COR-L47 (cell line): Measurements from ENCODE around the gene BLMH.
"Not testable (repeated sequence)": the region's sequence is repeated elsewhere in the genome, so short reads cannot be mapped to it uniquely, and the experiment has no call there.

Experiments used
- DNase-seq: peaks from one replicate; lab custom pipeline; 2025; lab: John Stamatoyannopoulos, UW

Gene BLMH

GRCh38 chr17:30228011-30228410 lies 63.7 kb downstream of the BLMH start:
- no peak for DNase-seq

DNA sequence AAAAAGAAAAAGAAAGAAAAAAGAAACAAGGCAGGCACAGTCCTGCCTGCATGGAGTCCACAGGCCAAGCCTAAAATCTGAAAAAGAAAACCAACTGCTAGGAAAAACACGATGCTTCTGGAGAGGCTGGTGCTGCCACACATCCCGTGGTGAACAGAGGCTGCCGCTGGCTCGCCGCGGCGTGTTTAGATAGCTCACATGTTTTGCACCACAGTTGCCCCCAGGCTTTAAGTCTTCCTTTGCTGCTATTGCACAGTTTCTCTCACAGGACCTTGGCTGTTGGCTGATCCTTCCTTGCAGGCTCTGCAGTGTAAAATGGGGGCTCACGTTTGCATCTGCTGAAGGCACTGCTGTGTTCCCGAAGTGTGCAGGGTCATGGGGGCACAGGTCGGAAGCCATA lies 64.9 kb downstream of the BLMH start:
- no peak for DNase-seq

DNA sequence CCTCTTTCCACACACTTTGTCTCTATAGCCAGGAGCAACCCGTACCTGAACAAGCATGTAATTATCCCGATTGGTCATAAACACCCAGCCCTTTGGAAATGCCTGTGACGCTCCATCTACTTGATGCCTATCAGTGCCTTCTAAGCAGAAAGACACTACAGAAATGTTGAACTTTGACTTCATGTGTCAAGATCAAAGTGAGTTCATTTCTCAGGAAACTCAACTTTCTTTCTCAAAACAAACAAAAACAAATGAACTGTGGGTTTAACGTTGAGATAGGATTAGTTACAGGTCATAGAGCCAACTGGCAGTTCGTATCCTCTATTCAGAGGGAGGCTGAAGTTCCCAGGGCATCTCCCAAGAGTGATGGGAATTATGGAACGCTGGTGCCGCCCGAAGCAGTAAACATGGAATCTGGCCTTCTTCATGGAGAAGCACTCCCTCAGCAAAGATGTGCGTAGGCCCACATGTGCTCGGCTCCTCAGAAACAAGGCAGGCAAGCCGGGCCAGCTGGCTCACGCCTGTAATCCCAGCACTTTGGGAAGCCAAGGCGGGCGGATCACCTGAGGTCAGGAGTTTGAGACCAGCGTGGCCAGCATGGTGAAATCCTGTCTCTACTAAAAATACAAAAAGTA lies 65.7 kb downstream of the BLMH start:
- no peak for DNase-seq

DNA sequence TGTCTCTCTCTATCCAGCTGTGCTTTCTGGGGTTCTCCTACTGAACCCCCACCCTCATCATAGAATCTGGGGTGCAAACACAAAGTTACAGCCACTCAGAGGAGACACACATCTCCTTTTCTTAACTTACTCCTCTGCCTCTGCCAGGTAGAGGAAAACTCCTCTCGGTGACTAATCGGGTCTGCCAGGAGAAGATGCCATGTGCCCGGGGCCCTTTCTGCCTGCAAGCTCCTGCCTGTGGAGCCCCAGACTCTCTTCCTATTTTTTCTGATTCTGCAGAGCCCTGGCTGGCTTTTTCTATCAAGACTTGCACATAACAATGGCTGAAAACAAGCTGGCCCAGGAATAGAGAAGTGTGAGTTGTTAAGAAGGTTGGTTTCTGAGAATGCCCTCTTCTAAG lies 66.6 kb downstream of the BLMH start:
- DNase-seq, result no peak

- DNase-seq, result no peak
These were observed 67.3 kb downstream of the BLMH start for GRCh38 chr17:30224419-30224960.

- no peak for DNase-seq
These were observed 69.0 kb downstream of the BLMH start for GRCh38 chr17:30222721-30223175.

DNA sequence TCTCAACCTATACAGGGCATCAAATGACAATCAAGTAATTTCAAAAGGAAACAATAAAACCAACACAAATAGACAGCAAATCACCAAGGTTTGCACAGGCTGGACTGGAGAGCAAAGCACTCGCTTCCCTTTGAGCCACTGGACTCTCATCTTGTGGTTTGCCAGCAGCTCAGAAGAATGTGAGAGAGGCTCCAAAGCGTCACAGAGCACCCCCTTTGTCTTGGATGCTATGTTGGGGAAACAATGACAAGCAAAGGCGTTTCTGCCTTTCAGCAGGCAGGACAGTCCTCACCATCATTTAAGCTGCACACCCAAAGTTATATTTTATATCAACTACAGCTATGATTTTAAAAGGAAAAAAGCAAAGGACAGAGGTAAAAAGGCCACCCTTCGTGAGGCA lies 69.5 kb downstream of the BLMH start:
- DNase-seq, result no peak

DNA sequence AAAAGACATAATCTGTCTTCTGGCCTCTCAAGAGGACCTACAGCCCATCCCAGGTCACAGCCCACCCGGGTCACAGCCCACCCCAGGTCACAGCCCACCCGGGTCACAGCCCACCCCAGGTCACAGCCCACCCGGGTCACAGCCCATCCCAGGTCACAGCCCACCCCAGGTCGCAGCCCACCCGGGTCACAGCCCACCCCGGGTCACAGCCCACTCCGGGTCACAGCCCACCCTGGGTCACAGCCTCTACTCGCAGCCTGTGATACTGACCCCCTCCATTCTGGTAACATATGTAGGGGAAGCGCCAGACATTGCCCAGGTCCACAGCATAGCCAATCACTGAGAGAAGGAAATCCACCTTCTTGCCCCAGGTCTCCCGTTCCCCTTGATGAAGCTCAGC lies 70.4 kb downstream of the BLMH start:
- DNase-seq, result no peak

- DNase-seq, result no peak
These were observed 71.3 kb downstream of the BLMH start for GRCh38 chr17:30220414-30220813.

GRCh38 chr17:30219833-30220232 lies 71.9 kb downstream of the BLMH start:
- no peak for DNase-seq

DNA sequence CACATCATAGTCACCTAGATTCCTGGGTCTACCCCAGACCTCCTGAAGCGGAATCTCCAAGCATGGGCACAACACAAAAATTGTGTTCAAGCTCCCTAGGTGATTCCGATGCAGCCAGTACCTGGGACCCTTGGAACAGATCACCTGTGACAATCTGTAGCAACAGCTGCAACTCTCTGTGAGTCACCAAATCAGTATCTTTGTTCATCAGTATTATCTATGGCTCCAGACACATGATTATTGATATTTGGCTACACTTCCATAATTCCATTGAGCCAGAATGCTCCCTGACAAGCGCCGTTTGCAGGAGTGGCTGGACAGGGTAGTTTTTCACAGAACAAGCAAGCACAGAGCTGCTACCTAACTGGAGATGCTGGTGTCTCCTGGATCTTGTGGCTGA lies 72.4 kb downstream of the BLMH start:
- no peak for DNase-seq

DNA sequence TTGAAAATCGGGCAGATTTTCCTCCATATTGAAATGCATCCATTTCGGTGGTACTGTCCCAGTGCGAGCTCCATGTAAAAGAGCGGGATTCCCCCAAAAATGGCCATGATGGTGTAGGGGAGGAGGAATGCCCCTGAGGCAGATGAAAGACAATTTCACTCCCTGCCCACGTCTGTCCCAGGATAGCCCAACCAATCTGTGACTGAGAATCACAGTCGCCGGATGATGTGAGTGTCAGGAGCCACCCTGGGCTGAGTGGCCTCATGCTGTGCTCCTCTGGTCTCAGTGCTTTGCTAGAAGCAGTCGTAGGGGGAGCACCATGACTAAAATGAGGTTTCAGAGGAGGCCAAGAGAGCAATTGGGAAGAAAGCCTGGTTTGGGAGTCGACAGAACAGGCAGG lies 72.9 kb downstream of the BLMH start:
- no peak for DNase-seq

- no peak for DNase-seq
These were observed 73.9 kb downstream of the BLMH start for GRCh38 chr17:30217746-30218245.

GRCh38 chr17:30217054-30217453 lies 74.7 kb downstream of the BLMH start:
- DNase-seq, result no peak

GRCh38 chr17:30212750-30213149 lies 79.0 kb downstream of the BLMH start:
- no peak for DNase-seq

DNA sequence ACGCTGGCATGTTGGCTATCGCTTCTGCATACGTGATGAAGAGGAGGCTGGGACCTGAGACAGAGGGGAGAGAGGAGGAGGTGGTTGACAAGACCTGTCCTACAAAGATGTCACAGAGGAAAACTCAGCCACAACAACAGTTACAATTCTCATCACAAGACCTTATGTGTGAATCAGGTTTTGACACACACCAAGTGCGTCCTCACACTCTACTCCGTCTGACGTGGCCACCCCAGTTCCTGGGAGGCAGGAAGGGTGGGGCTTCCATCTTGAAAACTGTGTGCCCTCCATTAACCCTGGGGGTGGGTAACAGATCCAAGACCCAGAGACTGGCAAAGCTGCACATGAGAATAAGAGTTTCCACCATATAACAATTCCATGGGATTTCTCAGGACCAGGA lies 80.4 kb downstream of the BLMH start:
- DNase-seq, result no peak

DNA sequence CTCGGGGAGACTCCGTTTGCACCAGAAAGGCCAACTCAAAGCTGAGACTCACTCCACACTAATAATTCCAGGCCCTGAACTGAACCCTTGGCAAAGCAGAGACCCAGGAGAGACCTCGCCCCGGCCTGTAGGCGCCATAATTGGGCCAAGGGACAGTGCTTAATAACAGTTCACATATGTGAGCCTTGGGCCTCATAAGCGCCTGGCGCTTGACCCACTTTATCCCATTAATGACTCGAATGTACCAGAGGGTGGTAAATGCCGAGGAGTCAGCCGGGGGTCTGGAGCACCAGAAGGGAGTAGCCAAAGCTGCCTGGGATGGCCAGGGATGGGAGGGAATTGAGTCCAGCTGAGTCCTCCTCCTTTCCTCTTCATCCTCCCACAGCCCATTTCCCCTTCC lies 80.8 kb downstream of the BLMH start:
- DNase-seq, result no peak

DNA sequence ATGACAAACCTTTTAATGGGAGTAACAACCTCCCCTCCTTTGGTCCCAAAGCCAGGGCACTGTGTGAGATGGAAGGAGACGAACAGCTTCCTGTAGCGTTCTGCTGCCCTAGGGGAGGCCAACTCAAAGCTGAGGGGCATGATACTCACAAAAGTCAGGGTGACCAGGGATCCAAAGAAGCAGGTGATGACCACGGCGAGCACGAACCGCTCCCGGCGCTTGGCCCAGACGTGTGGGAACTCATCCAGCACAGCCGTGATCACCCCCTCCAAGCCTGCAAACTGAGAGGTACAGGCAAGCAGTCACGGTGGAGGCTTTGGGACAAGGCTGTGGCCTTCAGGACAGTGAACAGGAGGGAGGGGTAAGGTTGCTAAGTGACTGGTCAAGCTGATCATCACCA lies 81.4 kb downstream of the BLMH start:
- DNase-seq, result no peak

DNA sequence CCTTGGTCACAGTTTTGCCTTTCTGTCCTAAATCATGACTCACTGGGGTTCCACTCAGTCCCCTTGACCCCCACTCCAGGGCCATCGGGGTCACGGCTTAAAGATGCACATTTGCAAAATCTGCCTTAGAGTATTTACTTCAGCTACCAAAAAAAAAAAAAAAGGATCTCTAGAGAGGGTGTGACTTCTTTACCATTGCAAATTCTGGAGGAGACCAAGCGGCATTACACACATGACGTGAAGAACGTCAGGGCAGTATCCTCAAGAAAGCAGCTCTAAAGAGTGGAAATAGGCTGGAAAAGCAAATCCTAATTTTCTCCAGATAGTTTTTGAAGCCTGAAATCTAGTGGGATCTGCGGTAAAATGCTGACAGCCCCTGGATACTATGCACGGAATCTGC lies 81.8 kb downstream of the BLMH start:
- DNase-seq, result no peak

DNA sequence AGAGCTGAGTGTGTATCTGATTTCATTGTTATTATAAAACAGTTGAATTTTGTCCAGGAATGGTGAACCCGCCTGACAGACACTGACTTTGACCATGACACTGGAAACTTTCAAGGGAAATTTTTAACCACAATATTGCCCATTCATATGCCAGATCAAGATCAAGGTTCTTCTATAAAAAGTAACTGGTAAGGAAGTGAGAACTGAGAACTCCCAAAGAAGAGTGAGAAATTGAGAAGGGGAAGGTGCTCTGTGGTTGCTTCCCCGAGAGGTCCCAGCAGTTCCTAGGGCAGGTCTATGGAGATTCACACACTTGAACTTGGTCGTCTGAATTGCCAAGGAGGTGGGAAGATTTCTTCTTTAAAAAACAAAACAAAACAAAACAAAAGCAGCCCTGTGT lies 83.5 kb downstream of the BLMH start:
- no peak for DNase-seq

DNA sequence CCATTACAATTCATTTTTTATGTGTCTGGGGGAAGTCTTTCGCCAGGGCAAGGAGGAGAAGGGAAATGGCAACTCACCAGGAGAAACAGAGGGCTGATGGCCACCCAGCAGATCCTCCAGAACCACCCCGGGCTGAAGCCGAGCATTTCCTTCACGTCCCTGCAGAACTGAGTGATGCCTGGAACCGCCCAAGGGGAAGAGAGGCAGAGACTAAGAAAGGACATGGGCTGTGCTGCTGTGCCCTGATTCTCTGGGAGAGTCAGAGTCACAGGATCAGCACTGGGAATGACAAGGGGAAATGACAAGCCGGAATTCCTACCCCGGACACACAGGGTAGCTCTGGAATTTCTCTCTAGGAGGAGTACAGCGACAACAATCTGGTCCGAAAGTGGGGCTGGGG lies 84.1 kb downstream of the BLMH start:
- no peak for DNase-seq

- no peak for DNase-seq
These were observed 88.2 kb downstream of the BLMH start for GRCh38 chr17:30203471-30203981.

- DNase-seq, result not testable (repeated sequence)
These were observed 91.1 kb downstream of the BLMH start for GRCh38 chr17:30200656-30201055.

DNA sequence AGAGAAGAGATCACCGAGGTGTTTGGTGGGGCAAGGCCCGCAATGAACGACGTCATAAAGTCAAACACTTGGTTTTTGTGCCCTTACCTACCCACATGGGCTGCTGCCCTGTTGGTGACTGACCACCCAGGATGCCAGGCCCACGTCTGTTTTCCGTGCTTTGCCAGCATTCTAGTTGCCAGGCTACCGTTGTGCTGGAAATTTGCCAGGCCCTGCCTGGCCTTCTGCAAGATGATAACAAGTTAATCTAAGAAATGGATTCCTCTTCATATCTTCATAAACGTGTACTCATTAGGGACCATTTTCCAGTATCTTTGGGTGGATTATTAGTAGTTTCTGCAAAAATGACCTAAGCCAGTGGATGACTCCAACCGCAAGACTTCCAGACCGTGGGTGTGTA lies 91.6 kb downstream of the BLMH start:
- no peak for DNase-seq
